ENCODE measurements around the gene MICU1.

DNA sequence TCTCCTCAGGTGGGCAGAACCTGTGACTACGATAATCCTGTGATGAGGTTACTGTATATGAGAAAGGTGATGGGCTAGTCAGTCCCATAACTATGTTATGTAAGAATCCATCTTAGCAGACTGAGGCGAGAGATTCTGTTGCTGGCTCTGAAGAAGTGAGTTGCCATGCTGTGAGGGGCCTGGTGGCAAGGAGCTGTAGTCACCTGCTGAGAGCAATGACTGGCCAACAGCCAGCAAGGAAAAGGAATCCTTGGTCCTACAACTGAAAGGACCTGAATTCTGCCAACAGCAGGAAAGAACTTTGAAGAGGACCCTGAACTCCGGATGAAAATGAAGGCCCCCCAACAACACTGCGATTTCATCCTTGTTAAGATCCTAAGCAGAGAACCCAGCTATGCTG lies 240.2 kb downstream of the MICU1 start:
- TF ChIP-seq, protein P1, sequence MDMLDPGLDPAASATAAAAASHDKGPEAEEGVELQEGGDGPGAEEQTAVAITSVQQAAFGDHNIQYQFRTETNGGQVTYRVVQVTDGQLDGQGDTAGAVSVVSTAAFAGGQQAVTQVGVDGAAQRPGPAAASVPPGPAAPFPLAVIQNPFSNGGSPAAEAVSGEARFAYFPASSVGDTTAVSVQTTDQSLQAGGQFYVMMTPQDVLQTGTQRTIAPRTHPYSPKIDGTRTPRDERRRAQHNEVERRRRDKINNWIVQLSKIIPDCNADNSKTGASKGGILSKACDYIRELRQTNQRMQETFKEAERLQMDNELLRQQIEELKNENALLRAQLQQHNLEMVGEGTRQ (CRISPR knock-in tag; IDR thresholded peaks at IDR 0.05), result no peak
- TF ChIP-seq, protein P2, sequence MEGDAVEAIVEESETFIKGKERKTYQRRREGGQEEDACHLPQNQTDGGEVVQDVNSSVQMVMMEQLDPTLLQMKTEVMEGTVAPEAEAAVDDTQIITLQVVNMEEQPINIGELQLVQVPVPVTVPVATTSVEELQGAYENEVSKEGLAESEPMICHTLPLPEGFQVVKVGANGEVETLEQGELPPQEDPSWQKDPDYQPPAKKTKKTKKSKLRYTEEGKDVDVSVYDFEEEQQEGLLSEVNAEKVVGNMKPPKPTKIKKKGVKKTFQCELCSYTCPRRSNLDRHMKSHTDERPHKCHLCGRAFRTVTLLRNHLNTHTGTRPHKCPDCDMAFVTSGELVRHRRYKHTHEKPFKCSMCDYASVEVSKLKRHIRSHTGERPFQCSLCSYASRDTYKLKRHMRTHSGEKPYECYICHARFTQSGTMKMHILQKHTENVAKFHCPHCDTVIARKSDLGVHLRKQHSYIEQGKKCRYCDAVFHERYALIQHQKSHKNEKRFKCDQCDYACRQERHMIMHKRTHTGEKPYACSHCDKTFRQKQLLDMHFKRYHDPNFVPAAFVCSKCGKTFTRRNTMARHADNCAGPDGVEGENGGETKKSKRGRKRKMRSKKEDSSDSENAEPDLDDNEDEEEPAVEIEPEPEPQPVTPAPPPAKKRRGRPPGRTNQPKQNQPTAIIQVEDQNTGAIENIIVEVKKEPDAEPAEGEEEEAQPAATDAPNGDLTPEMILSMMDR (IDR thresholded peaks at IDR 0.05), result no peak
- TF ChIP-seq, protein P3, sequence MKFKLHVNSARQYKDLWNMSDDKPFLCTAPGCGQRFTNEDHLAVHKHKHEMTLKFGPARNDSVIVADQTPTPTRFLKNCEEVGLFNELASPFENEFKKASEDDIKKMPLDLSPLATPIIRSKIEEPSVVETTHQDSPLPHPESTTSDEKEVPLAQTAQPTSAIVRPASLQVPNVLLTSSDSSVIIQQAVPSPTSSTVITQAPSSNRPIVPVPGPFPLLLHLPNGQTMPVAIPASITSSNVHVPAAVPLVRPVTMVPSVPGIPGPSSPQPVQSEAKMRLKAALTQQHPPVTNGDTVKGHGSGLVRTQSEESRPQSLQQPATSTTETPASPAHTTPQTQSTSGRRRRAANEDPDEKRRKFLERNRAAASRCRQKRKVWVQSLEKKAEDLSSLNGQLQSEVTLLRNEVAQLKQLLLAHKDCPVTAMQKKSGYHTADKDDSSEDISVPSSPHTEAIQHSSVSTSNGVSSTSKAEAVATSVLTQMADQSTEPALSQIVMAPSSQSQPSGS (CRISPR knock-in tag; IDR thresholded peaks at IDR 0.05; ENCODE audit: borderline replicate concordance, low read depth), result no peak
